HPDE6-E6E7 (cell line): ENCODE measurements around the gene LYPD1.
"Not testable (repeated sequence)": the region's sequence is repeated elsewhere in the genome, so short reads cannot be mapped to it uniquely, and the experiment has no call there.

Source experiments
- DNase-seq: peaks from one replicate; pipeline ENCODE4 v3.0.0; 2011; ENCODE audit warnings: missing footprints; ENCODE audit errors: extremely low spot score

The LYPD1 gene

GRCh38 chr2:132669908-132670495, at the start of gene LYPD1:
Gene LYPD1 (minus strand): TSS chr2:132670205. CDS start chr2:132669932, 273 bp downstream.
- DNase-seq, result no peak

DNA sequence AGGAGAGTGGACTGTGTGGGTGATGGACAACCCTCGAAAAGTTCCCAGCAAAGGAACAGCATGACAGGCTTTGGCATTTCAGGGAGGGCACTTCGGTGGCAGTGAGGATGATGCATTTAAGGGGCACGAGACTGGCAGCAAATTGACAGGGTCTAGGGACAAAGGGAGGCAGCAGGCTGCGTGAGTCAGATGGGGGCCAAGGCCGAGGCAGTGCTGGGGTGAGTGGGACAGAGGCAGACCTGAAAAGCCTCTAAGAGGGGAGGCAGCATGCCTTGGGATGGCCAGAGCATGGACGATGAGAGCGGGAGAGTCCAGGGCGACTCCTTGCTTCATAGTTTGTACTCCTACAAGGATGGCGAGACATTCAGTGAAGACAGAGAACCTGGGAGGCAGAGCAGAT, 49.5 kb upstream of the LYPD1 start:
- no peak for DNase-seq

DNA sequence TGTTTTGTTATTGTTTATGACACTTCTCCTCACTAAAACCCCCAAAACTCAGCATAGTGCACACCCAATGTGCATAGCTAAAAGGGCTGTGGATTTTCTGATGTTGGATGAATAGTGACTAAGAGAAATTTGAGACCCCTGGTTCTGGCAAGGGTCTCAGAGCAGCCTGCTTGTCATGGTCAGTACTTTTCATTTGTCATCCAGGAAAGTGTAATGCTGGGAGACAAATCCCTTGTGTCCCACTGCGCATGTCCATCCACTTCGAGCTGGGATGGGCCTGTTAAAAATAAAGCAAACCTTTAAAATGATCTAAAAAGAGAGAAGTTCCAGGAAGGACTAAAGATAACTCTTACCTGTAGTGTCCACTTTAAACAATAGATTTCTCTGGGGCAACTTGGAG, 46.9 kb upstream of the LYPD1 start:
- DNase-seq, result no peak

GRCh38 chr2:132715386-132716351, 45.7 kb upstream of the LYPD1 start:
- no peak for DNase-seq

DNA sequence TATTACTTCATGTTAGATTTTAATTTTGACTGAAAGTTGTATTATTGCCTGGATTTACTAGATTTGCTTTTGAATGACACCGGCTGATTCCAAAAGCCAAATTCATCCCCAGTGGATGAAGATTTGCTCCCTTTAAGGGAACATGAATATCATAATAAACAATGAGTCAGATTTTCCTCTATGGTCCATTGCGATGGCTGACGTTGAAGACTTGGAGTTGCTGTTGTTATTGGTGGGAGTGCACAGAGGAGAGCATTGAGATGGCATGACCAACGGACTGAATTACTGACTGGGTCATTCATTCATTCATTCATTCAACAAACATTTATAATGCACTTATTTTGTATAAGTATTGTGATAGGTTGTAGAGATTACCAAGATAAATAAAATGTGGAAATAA, 33.4 kb upstream of the LYPD1 start:
- DNase-seq, result no peak

DNA sequence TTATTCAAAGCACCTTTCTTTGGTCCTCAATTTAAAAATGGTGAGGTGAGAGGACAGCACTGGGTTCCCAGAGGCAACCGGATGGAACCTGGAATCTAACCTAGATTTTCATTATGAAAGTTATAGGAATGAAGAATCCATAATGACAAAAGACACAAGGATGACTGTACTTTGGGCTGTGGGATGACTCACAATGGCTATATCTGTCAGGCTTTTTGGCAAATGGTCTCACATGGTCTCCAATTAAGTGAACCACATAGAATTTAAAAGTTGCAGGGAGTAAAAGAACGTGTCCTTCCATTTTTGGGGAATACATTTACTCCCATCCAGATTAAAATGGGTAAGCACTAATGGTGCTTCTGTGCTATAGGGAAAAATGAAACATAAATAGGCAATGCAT, 31.8 kb upstream of the LYPD1 start:
- no peak for DNase-seq

DNA sequence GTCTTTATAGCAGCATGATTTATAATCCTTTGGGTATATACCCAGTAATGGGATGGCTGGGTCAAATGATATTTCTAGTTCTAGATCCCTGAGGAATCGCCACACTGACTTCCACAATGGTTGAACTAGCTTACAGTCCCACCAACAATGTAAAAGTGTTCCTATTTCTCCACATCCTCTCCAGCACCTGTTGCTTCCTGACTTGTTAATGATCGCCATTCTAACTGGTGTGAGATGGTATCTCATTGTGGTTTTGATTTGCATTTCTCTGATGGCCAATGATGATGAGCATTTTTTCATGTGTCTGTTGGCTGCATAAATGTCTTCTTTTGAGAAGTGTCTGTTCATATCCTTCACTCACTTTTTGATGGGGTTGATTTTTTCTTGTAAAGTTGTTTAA, 29.8 kb upstream of the LYPD1 start:
- not testable (repeated sequence) for DNase-seq

DNA sequence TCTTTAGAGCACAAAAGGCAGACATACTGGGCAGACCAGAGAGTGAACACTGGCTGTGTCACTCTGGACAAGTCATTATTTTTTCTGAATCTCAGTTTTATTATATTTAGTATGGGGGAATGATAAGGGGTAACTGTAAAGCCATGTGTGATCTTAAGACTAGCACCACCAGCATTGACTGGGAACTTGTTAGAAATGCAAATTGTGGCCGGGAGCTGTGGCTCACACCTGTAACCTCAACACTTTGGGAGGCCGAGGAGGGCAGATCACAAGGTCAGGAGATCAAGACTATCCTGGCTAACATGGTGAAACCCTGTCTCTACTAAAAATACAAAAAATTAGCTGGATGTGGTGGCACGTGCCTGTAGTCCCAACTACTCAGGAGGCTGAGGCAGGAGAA, 28.3 kb upstream of the LYPD1 start:
- DNase-seq, result not testable (repeated sequence)

DNA sequence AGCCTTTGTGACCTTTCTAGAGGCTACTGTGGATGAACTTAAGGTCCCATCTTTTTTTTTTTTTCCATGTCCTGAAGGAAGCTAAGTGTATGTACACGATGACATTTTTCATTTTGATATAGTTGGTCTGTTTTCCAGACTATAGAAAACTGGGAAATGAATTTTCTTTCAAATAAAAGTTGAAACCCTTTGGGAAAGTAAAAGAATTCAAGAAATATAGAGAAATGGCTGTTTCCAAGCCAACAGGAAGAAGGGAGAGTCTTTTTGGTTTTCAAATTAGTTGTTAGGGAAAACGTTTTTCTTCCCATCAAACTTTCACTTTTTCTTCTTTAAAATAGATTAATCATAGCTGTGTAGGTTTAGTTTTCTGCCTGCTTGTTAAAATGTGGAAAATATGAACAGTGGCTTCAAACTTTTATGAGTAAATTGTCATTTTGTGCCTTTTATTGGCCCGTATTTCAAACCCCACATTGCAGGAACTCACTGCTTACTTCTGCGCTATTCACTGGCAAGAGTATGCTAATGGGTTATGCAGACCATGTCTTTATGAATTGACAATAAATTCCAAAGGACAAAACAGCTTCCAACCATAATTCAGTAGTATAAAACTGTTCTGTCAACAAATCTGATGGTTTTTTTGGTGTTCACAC, 27.7 kb upstream of the LYPD1 start:
- DNase-seq, result no peak

DNA sequence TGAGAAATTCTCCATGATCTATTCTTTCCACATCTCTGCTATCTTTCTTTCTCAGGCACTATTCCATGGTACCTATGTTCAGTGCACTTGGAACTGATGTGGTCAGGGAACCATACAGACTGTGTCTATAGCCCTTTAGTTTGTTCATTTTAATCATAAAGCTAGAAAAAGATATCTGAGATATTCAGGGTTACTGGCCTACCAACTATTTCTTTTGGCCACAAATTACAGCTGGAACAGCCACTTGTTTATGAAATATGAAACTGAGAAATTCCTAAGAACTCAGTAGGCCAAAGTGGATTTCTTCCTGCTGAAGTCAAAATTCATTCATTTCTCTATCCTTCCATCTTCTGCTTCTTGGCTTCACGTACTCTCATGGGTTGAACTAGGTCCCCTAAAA, 22.8 kb upstream of the LYPD1 start:
- DNase-seq, result no peak

- DNase-seq, result no peak
These were observed 21.6 kb upstream of the LYPD1 start for GRCh38 chr2:132691556-132691955.

GRCh38 chr2:132690664-132691303, 20.8 kb upstream of the LYPD1 start:
- no peak for DNase-seq

DNA sequence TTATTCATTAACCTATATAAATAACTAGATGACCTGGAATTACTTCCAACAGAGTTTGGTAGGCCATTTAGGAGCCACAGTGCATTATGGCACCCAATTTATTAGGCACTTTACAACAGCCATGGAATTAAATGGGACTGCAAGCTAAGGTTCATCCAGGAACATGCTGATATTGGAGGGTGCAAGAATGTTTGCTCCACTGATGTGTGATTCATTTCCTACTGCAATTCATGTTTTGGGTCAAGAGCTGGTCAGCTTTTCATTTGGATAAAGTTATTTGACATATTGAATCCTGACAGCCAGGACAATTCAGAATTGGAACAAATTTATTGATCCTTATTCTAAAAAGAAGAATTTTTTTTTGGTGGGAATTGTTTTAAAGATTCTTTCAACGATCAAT, 11.8 kb upstream of the LYPD1 start:
- DNase-seq, result no peak

- no peak for DNase-seq
These were observed 10.5 kb upstream of the LYPD1 start for GRCh38 chr2:132680544-132680943.

GRCh38 chr2:132678483-132678882, 8.5 kb upstream of the LYPD1 start:
- DNase-seq, result no peak

- no peak for DNase-seq
These were observed 7.7 kb upstream of the LYPD1 start for GRCh38 chr2:132677661-132678060.

GRCh38 chr2:132676999-132677398, 7.0 kb upstream of the LYPD1 start:
- DNase-seq, result no peak

DNA sequence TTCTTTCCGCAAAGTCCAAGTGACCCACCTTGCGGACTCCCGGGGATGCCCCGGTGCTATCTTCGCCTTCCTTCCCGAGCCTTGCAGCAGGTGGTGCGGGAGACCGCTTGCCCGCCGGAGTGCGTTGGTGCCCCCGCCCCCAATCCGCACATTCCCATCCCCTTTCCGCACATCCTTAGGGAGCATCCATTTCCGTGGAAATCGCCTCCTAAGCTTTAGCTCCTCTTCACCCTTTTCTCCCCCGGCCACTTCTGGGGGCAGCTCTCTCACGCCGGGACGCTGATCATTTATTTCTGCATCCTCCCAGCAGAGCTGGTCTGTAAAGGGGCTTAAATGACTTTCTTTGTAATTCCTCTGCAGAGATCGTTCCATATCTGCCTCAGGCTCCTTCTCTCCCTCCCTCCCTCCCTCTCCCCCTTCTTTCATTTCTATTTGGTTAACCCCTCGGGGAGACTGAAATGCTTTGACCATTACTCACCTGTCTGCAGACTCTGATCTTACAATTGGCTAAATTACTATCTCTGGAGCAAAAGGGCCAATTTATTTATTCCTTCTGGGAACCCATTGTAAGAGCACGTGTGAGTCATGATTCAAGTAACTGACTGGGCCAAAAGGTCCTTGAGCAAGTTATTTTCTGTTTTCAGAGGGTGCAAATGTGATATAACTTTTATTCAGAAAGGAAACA, 1.3 kb upstream of the LYPD1 start:
- DNase-seq, result no peak

DNA sequence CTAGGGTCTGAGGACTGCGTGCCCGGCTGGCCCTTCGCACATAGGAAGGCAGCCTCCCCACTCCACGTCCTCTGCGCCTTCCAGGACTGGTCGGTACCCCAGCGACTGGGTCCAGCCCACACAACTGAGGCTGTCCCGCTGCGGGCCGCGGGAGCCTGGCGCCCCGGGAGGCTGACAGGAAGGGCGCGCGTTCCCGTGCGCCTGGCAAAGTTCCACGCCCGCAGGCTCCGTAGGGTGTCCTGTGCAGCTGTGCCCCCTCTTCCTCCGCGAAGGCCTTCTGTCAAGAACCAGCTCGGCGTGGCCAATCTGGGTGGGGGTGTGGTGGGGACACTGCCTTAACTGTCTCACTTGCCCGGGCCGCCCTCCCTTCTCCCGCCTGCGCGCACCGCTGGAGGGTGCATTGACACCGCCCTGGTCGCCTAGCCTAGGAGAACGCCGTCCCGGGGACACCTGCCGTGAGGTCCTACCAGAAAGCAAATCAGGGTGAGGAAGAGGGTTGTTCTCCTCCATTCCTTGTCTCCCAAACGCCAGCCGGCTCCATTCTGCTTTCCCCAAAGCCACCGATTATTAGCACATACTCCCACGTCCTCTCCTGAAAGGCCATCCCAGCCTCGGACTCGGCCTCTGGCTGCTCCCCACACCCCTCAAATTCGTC, 618 bp upstream of the LYPD1 start:
- no peak for DNase-seq

GRCh38 chr2:132668987-132669907, 758 bp downstream of the LYPD1 start:
- DNase-seq, result no peak
